ENCODE data around the gene LSM8. TPM values are rescaled to one million over a fixed set of nuclear protein-coding genes. Genes with fewer than 3 reads are reported as not detected.
"Not testable (repeated sequence)": the region's sequence is repeated elsewhere in the genome, so short reads cannot be mapped to it uniquely, and the experiment has no call there.

The LSM8 gene
- total RNA-seq, 1 experiment from 2014 or later = 61.5 TPM

GRCh38 chr7:118232837-118233236 lies 48.9 kb downstream of the LSM8 start:
- Histone ChIP-seq H3K4me1 (replicated peaks; ENCODE audit: insufficient read depth) (no peaks in the 10 kb centered on the region), H4K20me1 (ENCODE audit: insufficient read depth) (no peaks in the 10 kb centered on the region), H3K4me3 (no peak overlapping the region), H3K9me2 (ENCODE audit: insufficient read depth) (no peaks in the 10 kb centered on the region), H3K27ac (no peak overlapping the region), H3K4me2 (no peak overlapping the region), H3F3A (ENCODE audit: insufficient read depth, low read depth) (no peaks in the 10 kb centered on the region), H3K36me3 (ENCODE audit: low read depth) (no peaks in the 10 kb centered on the region), H3K79me2 (ENCODE audit: low read depth) (no peaks in the 10 kb centered on the region), H3K9me3 (ENCODE audit: insufficient read depth, low read depth) (no peaks in the 10 kb centered on the region), H3K27me3 (ENCODE audit: insufficient read depth, low read depth) (no peaks in the 10 kb centered on the region), H2AFZ (no peak overlapping the region)
- no TSS peak for BruUV-seq (replicated peaks)
- CTCF ChIA-PET = no interaction called here
- DNase-seq = no peak
- TF ChIP-seq CTCF (conservative IDR thresholded peaks at IDR 0.05) (no peak), EZH2 (IDR thresholded peaks at IDR 0.05; ENCODE audit: low read depth) (no peak)
- POLR2A ChIA-PET (ENCODE audit: unreplicated experiment) = interaction anchor here (0.6 kb wide), 1 partner anchor 86 kb away, joined by 7 read pairs; no protein-coding TSS in a partner anchor
- intact Hi-C loops (cut with micrococcal nuclease; ENCODE audit: unreplicated experiment) = no loop called here

GRCh38 chr7:118233799-118234198 lies 49.8 kb downstream of the LSM8 start:
- no peak overlapping the region for H3K4me2 ChIP-seq
- H3K4me1 ChIP-seq (replicated peaks; ENCODE audit: insufficient read depth) = no peaks in the 10 kb centered on the region
- intact Hi-C loops (cut with micrococcal nuclease; ENCODE audit: unreplicated experiment) = no loop called here
- no peaks in the 10 kb centered on the region for H3K9me2 ChIP-seq (ENCODE audit: insufficient read depth)
- TF ChIP-seq EZH2 (IDR thresholded peaks at IDR 0.05; ENCODE audit: low read depth) (no peak), CTCF (conservative IDR thresholded peaks at IDR 0.05) (no peak)
- H3K4me3 ChIP-seq = no peak overlapping the region
- BruUV-seq (replicated peaks) = no TSS peak
- no peak overlapping the region for H3K27ac ChIP-seq
- DNase-seq = no peak
- no peaks in the 10 kb centered on the region for H3K9me3 ChIP-seq (ENCODE audit: insufficient read depth, low read depth)
- no peaks in the 10 kb centered on the region for H3K36me3 ChIP-seq (ENCODE audit: low read depth)
- H2AFZ ChIP-seq = no peak overlapping the region
- H3F3A ChIP-seq (ENCODE audit: insufficient read depth, low read depth) = no peaks in the 10 kb centered on the region
- ChIA-PET POLR2A (ENCODE audit: unreplicated experiment) (no interaction called here), CTCF (no interaction called here)
- H3K27me3 ChIP-seq (ENCODE audit: insufficient read depth, low read depth) = no peaks in the 10 kb centered on the region
- no peaks in the 10 kb centered on the region for H3K79me2 ChIP-seq (ENCODE audit: low read depth)
- no peaks in the 10 kb centered on the region for H4K20me1 ChIP-seq (ENCODE audit: insufficient read depth)

- POLR2A ChIA-PET (ENCODE audit: unreplicated experiment) = no interaction called here
- CTCF ChIA-PET = no interaction called here
- Histone ChIP-seq H3K4me2 (no peak overlapping the region), H3K4me3 (no peak overlapping the region), H3K79me2 (ENCODE audit: low read depth) (no peaks in the 10 kb centered on the region), H2AFZ (no peak overlapping the region), H3K4me1 (replicated peaks; ENCODE audit: insufficient read depth) (no peaks in the 10 kb centered on the region), H3K36me3 (ENCODE audit: low read depth) (no peaks in the 10 kb centered on the region), H3K27me3 (ENCODE audit: insufficient read depth, low read depth) (no peaks in the 10 kb centered on the region), H3F3A (ENCODE audit: insufficient read depth, low read depth) (no peaks in the 10 kb centered on the region), H3K9me2 (ENCODE audit: insufficient read depth) (no peaks in the 10 kb centered on the region), H3K9me3 (ENCODE audit: insufficient read depth, low read depth) (no peaks in the 10 kb centered on the region), H4K20me1 (ENCODE audit: insufficient read depth) (no peaks in the 10 kb centered on the region; the same call in 1 of the 2 replicates), H3K27ac (no peak overlapping the region)
- BruUV-seq (replicated peaks) = no TSS peak
- no peak for DNase-seq
- TF ChIP-seq CTCF (conservative IDR thresholded peaks at IDR 0.05) (no peak), EZH2 (IDR thresholded peaks at IDR 0.05; ENCODE audit: low read depth) (no peak)
- intact Hi-C loops (cut with micrococcal nuclease; ENCODE audit: unreplicated experiment) = no loop called here
Measured at GRCh38 chr7:118239014-118239413, 55.0 kb downstream of the LSM8 start.

- H2AFZ ChIP-seq; H3K27ac ChIP-seq; H3K4me3 ChIP-seq; H3K4me1 ChIP-seq (replicated peaks; ENCODE audit: insufficient read depth); H3K9me3 ChIP-seq (ENCODE audit: insufficient read depth, low read depth); DNase-seq; H4K20me1 ChIP-seq (ENCODE audit: insufficient read depth); POLR2A ChIA-PET (ENCODE audit: unreplicated experiment); H3K4me2 ChIP-seq; H3K36me3 ChIP-seq (ENCODE audit: low read depth); CTCF ChIA-PET; intact Hi-C loops (cut with micrococcal nuclease; ENCODE audit: unreplicated experiment); H3F3A ChIP-seq (ENCODE audit: insufficient read depth, low read depth); H3K79me2 ChIP-seq (ENCODE audit: low read depth); BruUV-seq (replicated peaks); H3K27me3 ChIP-seq (ENCODE audit: insufficient read depth, low read depth); H3K9me2 ChIP-seq (ENCODE audit: insufficient read depth): not testable (repeated sequence)
Measured at GRCh38 chr7:118240320-118240719, 56.4 kb downstream of the LSM8 start.
